ENCODE data around the gene WNT1.
A peak's percentile ranks its signal among the peaks of the same experiment; 100 is the strongest.

Gene WNT1

GRCh38 chr12:48977290-48978281, 536 bp upstream of the WNT1 start:
- DNase-seq, result peak; percentile 72
- in situ Hi-C loops (cut with HindIII; ENCODE audit: low pct_ligation_motif_present, low pct_unique_long_range_greater_than_20kb, low sequenced_read_pairs), result no loop called here

- DNase-seq, result peak; percentile 15
- in situ Hi-C loops (cut with HindIII; ENCODE audit: low pct_ligation_motif_present, low pct_unique_long_range_greater_than_20kb, low sequenced_read_pairs), result no loop called here
Measured at GRCh38 chr12:48978741-48979601, 849 bp downstream of the WNT1 start.

- DNase-seq, result no peak
- in situ Hi-C loops (cut with HindIII; ENCODE audit: low pct_ligation_motif_present, low pct_unique_long_range_greater_than_20kb, low sequenced_read_pairs), result no loop called here
Measured at GRCh38 chr12:48979602-48980388, 1.7 kb downstream of the WNT1 start.

- peak; percentile 43 for DNase-seq
- in situ Hi-C loops (cut with HindIII; ENCODE audit: low pct_ligation_motif_present, low pct_unique_long_range_greater_than_20kb, low sequenced_read_pairs), result no loop called here
Measured at GRCh38 chr12:48980389-48980952, 2.3 kb downstream of the WNT1 start.

GRCh38 chr12:48980953-48981756, 3.0 kb downstream of the WNT1 start:
- in situ Hi-C loops (cut with HindIII; ENCODE audit: low pct_ligation_motif_present, low pct_unique_long_range_greater_than_20kb, low sequenced_read_pairs), result no loop called here
- peak; percentile 40 for DNase-seq

- DNase-seq, result no peak
- in situ Hi-C loops (cut with HindIII; ENCODE audit: low pct_ligation_motif_present, low pct_unique_long_range_greater_than_20kb, low sequenced_read_pairs), result no loop called here
Measured at GRCh38 chr12:48981757-48982157, 3.6 kb downstream of the WNT1 start.

- no peak for DNase-seq
- in situ Hi-C loops (cut with HindIII; ENCODE audit: low pct_ligation_motif_present, low pct_unique_long_range_greater_than_20kb, low sequenced_read_pairs), result no loop called here
Measured at GRCh38 chr12:48982397-48983080, 4.4 kb downstream of the WNT1 start.

- no peak for DNase-seq
- in situ Hi-C loops (cut with HindIII; ENCODE audit: low pct_ligation_motif_present, low pct_unique_long_range_greater_than_20kb, low sequenced_read_pairs), result no loop called here
Measured at GRCh38 chr12:48985475-48985897, 7.4 kb downstream of the WNT1 start.

- in situ Hi-C loops (cut with HindIII; ENCODE audit: low pct_ligation_motif_present, low pct_unique_long_range_greater_than_20kb, low sequenced_read_pairs), result no loop called here
- DNase-seq, result no peak
Measured at GRCh38 chr12:48985901-48986300, 7.8 kb downstream of the WNT1 start.

- in situ Hi-C loops (cut with HindIII; ENCODE audit: low pct_ligation_motif_present, low pct_unique_long_range_greater_than_20kb, low sequenced_read_pairs), result no loop called here
- DNase-seq, result no peak
Measured at GRCh38 chr12:48986720-48987291, 8.7 kb downstream of the WNT1 start.

GRCh38 chr12:48988030-48988649, 10.0 kb downstream of the WNT1 start:
- DNase-seq, result peak; percentile 70
- in situ Hi-C loops (cut with HindIII; ENCODE audit: low pct_ligation_motif_present, low pct_unique_long_range_greater_than_20kb, low sequenced_read_pairs), result no loop called here

- no peak for DNase-seq
- in situ Hi-C loops (cut with HindIII; ENCODE audit: low pct_ligation_motif_present, low pct_unique_long_range_greater_than_20kb, low sequenced_read_pairs), result no loop called here
Measured at GRCh38 chr12:48990552-48990951, 12.4 kb downstream of the WNT1 start.

- in situ Hi-C loops (cut with HindIII; ENCODE audit: low pct_ligation_motif_present, low pct_unique_long_range_greater_than_20kb, low sequenced_read_pairs), result no loop called here
- no peak for DNase-seq
Measured at GRCh38 chr12:48991247-48992050, 13.3 kb downstream of the WNT1 start.

- DNase-seq, result no peak
- in situ Hi-C loops (cut with HindIII; ENCODE audit: low pct_ligation_motif_present, low pct_unique_long_range_greater_than_20kb, low sequenced_read_pairs), result no loop called here
Measured at GRCh38 chr12:48993787-48994186, 15.7 kb downstream of the WNT1 start.

- DNase-seq, result no peak
- in situ Hi-C loops (cut with HindIII; ENCODE audit: low pct_ligation_motif_present, low pct_unique_long_range_greater_than_20kb, low sequenced_read_pairs), result no loop called here
Measured at GRCh38 chr12:48994224-48995085, 16.3 kb downstream of the WNT1 start.
